Panc1 (cell line): Measurements from ENCODE around the gene MYT1. TPM values are rescaled to one million over a fixed set of nuclear protein-coding genes. Genes with fewer than 3 reads are reported as not detected.

Source experiments
- ATAC-seq: fragments of 200-7000 bp; cut with Tn5 transposase; 2 replicates; pipeline ENCODE4 v1.9.1; 2020; ENCODE audit warnings: mild to moderate bottlenecking, moderate library complexity
- BruUV-seq: library from RNA; stranded (reverse); fragments of 400-500 nt; replicated peaks from 2 replicates; lab custom pipeline; 2021; lab: Mats Ljungman, UMichigan
- CTCF ChIA-PET: fragments of 300-600 bp; sonication (Branson Sonifier 250); formaldehyde crosslinking; loops from one replicate; lab custom pipeline; 2022; ENCODE audit warnings: antibody characterized with exemption; lab: Charles Lee
- POLR2A ChIA-PET: fragments of 300-600 bp; sonication (Branson Sonifier 250); formaldehyde crosslinking; loops from one replicate; lab custom pipeline; 2022; ENCODE audit warnings: antibody characterized with exemption; lab: Charles Lee
- DNase-seq: peaks from one replicate; pipeline ENCODE4 v3.0.0-alpha.2; 2010; ENCODE audit warnings: low read depth, low spot score
- H3K27ac ChIP-seq: 2 replicates; pipeline ENCODE4 v1.5.1; 2011; ENCODE audit warnings: mild to moderate bottlenecking, low read length, inconsistent platforms
- H3K27me3 ChIP-seq: fragments of 200-500 bp; sonication (Bioruptor generic); 2 replicates; pipeline ENCODE4 v1.6.0; 2014; ENCODE audit warnings: low read length, inconsistent platforms; ENCODE audit not compliant: control insufficient read depth, insufficient read depth
- H3K36me3 ChIP-seq: fragments of 200-500 bp; sonication (Bioruptor generic); 2 replicates; pipeline ENCODE4 v1.5.1; 2014; ENCODE audit warnings: inconsistent platforms, mild to moderate bottlenecking, low read length, moderate library complexity; ENCODE audit not compliant: control insufficient read depth, insufficient read depth
- H3K4me1 ChIP-seq: 2 replicates; pipeline ENCODE4 v1.5.1; 2011; ENCODE audit warnings: inconsistent platforms, mild to moderate bottlenecking, low read length, moderate library complexity; ENCODE audit not compliant: control insufficient read depth, insufficient read depth
- H3K4me3 ChIP-seq, 2 experiments: 2 replicates each; pipeline ENCODE4 v1.5.1; 2011 to 2012; ENCODE audit warnings: low read depth in 2 of 2, low read length in 2 of 2, mild to moderate bottlenecking in 2 of 2, inconsistent platforms in 1 of 2, moderate library complexity in 1 of 2
- H3K9me3 ChIP-seq: fragments of 200-500 bp; sonication (Bioruptor generic); 2 replicates; pipeline ENCODE4 v1.5.1; 2014; ENCODE audit warnings: low read depth, mild to moderate bottlenecking, inconsistent platforms, low read length, moderate library complexity; ENCODE audit not compliant: control insufficient read depth, insufficient read depth
- CTCF ChIP-seq: fragments of 450-650 bp; IDR thresholded peaks from 2 replicates; pipeline ENCODE4 v1.5.1; 2017; ENCODE audit warnings: mild to moderate bottlenecking
- POLR2AphosphoS5 ChIP-seq: IDR thresholded peaks from 2 replicates; pipeline ENCODE4 v1.6.1; 2012; ENCODE audit warnings: mild to moderate bottlenecking, low read depth, low read length, moderate library complexity
- REST ChIP-seq, 2 experiments: IDR thresholded peaks; 2 replicates each; pipeline ENCODE4 v1.6.1; 2011 to 2012; ENCODE audit warnings: low read depth in 2 of 2, control low read depth in 1 of 2, low read length in 1 of 2, mild to moderate bottlenecking in 1 of 2, moderate library complexity in 1 of 2; ENCODE audit not compliant: insufficient read depth in 1 of 2
- SIN3A ChIP-seq: IDR thresholded peaks from 2 replicates; pipeline ENCODE4 v1.6.1; 2012; ENCODE audit warnings: low read depth, mild to moderate bottlenecking, low read length, moderate library complexity, borderline replicate concordance; ENCODE audit not compliant: insufficient read depth
- TCF7L2 ChIP-seq: IDR thresholded peaks from 2 replicates; pipeline ENCODE4 v1.6.1; 2011; ENCODE audit warnings: mild to moderate bottlenecking, low read depth, low read length, inconsistent platforms
- in situ Hi-C: cut with HindIII; loops from 2 replicates; pipeline ENCODE4 v1.10.0; 2016; ENCODE audit warnings: low sequenced_read_pairs, low pct_unique_long_range_greater_than_20kb
- intact Hi-C: fragments of 100-400 bp; cut with micrococcal nuclease; formaldehyde crosslinking; loops from one replicate; pipeline ENCODE4 v1.10.0; 2022; ENCODE audit not compliant: unreplicated experiment
- total RNA-seq: library from RNA; stranded (reverse); gene quantifications from one replicate; pipeline ENCODE4 v1.2.1, GENCODE V29; 2021; ENCODE audit not compliant: unreplicated experiment

The MYT1 gene
- total RNA-seq, 1 experiment from 2014 or later, result 0.41 TPM

GRCh38 chr20:64242797-64243475, 78.7 kb downstream of the MYT1 start:
- no peaks in the 10 kb centered on the region for H3K36me3 ChIP-seq
- ATAC-seq, result no peak
- ChIA-PET CTCF (no interaction called here), POLR2A (no interaction called here)
- in situ Hi-C loops, result no loop called here
- no peak for TF ChIP-seq TCF7L2
- no peak for TF ChIP-seq POLR2AphosphoS5
- no peak for TF ChIP-seq REST (IDR thresholded peaks at IDR 0.05; ENCODE audit: insufficient read depth in 1 of 2, low read depth in 2 of 2, low read length in 1 of 2)
- no peak for TF ChIP-seq CTCF
- no peak for TF ChIP-seq SIN3A
- H3K4me1 ChIP-seq, result no peaks in the 10 kb centered on the region
- H3K4me3 ChIP-seq, result no peak overlapping the region
- DNase-seq, result no peak
- no peaks in the 10 kb centered on the region; the same call in 1 of the 2 replicates for H3K27me3 ChIP-seq
- intact Hi-C loops, result no loop called here
- H3K9me3 ChIP-seq, result no peaks in the 10 kb centered on the region
- H3K27ac ChIP-seq, result no peak overlapping the region
- BruUV-seq, result no TSS peak

- no peak for ATAC-seq
- no peaks in the 10 kb centered on the region for H3K4me1 ChIP-seq
- no peak overlapping the region for H3K27ac ChIP-seq
- no peaks in the 10 kb centered on the region for H3K36me3 ChIP-seq
- H3K27me3 ChIP-seq, result no peaks in the 10 kb centered on the region; the same call in none of the 2 replicates
- no peaks in the 10 kb centered on the region for H3K9me3 ChIP-seq
- CTCF ChIA-PET, result no interaction called here
- POLR2A ChIA-PET, result no interaction called here
- no peak overlapping the region for H3K4me3 ChIP-seq
- in situ Hi-C loops, result no loop called here
- BruUV-seq, result no TSS peak
- TF ChIP-seq REST (IDR thresholded peaks at IDR 0.05; ENCODE audit: insufficient read depth in 1 of 2, low read depth in 2 of 2, low read length in 1 of 2), result no peak
- TF ChIP-seq CTCF, result no peak
- TF ChIP-seq POLR2AphosphoS5, result no peak
- TF ChIP-seq TCF7L2, result no peak
- TF ChIP-seq SIN3A, result no peak
- no peak for DNase-seq
- intact Hi-C loops, result no loop called here
These were observed 80.1 kb downstream of the MYT1 start for GRCh38 chr20:64244281-64244805.
